SIG-M5 treated with dmso at 0.1 percent for 504 hours (cell line): ENCODE data around the gene KRTAP26-1.
A peak's percentile ranks its signal among the peaks of the same experiment; 100 is the strongest.

Source experiments
- DNase-seq: peaks from one replicate; lab custom pipeline; 2025; ENCODE audit not compliant: unreplicated experiment; lab: John Stamatoyannopoulos, UW

The KRTAP26-1 gene, protein sequence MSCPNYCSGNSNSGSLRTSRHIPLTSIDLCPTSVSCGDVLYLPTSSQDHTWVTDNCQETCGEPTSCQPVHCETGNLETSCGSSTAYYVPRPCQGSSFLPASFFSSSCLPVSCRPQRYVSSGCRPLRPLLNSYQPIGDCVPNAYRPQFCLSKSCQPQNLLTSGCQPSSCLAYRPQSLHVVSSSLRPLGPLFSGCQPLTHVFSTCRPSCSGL

DNA sequence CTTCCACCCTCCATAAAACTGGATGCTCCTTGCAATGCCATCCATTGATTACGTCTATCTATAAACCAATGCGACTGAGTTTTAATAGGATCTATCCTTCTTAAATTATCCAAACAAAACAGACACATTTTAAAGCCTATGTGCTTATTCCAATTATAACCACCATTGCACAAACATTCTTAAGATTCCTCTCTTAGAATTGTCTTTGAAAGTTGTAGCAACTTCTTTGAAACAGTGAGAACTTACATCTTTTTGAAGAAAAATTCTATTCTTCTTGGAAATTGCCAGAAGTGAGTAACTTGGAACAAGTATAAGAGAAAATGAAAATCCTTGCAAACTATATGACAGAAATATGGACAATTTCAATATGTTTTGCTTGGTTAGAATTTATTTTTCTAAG is at the start of gene KRTAP26-1:
KRTAP26-1 (minus strand) TSS at position 101 of the 400 bp plus-strand sequence. CDS start 280 bp downstream, outside the sequence.
- DNase-seq, result no peak

DNA sequence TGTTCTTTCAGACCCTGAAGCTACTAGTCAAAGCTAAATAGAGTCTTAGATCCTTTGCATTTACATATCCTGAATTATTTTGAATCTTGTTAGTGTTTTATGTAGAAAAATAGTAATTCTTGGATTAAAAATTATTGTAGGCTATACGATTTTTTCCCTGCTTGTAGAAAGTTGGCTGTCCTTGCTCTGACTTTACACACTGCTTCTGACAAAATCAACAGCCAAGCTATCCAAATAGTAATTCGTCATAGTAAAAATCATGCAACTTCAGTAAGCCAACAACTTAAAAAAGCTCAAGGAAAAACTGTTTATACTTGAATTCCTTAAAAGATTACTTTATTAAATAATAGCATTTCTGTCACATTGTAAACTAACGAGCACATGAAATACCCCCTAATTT is 35.8 kb upstream of the KRTAP26-1 start:
- DNase-seq, result no peak

DNA sequence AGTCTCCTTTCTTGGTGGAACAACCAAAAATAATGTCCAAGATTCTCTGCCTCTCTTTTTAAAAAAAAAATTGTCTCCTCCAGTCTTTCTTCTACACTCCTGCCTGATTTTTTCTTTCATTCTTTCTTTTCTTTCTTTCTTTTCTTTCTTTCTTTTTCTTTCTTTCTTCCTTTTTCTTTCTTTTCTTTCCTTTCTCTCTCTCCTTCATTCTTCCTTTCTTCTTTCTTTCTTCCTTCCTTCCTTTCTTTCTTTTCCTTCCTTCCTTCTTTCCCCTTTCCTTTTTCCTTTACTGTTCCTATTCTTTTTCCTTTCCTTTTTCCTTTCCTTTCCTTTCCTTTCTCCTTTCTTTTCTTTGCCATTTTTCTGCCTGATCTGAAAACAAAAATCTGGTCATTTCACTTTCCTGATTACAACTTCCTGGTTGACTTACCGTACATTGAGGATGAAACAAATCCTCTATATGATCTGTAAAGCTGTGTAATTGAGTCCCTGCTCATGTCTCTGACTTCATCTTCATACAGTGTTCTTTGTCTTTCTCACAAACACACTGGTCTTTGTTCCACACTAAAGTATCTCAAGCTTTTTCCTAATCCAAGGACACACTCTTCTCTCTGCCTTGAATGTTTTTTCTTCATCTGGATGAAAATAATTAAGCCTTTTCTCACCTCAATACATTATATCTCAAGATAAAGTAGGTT is 34.3 kb upstream of the KRTAP26-1 start:
- no peak for DNase-seq

DNA sequence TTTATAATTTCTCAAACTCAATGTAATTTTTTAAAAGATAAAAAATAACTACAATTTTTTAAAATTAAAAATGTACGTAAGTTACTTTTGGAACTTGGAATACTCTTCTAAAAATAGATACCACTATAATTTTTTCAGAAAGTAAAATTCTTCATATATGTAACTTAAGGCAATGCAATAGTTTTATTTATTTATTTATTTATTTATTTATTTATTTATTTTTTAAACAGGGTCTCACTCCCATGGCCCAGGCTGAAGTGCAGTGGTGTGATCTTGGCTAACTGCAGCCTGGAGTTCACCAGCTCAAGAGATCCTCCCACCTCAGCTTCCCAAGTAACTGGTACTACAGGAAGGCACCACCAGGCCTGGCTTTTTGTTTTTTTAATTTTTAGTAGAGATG is 31.4 kb upstream of the KRTAP26-1 start:
- DNase-seq, result no peak

DNA sequence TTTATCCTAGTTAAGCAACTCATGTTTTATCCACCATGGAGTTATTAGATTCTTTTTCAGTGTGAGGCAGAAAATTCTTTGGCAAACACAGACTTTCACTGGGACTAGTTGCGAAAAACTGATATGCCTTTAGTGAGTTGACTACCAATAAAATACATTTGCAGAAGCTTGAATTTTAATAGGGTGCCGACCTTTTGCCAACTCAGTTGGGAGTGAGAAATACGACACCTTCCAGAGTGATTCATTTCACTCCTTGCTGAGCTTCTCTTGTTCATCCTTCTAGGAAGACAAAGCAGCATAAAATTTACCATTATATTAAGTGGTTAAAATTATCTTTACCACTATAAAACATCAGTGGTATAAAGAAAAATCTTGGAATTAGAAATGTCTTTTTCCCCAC is 29.5 kb upstream of the KRTAP26-1 start:
- no peak for DNase-seq

DNA sequence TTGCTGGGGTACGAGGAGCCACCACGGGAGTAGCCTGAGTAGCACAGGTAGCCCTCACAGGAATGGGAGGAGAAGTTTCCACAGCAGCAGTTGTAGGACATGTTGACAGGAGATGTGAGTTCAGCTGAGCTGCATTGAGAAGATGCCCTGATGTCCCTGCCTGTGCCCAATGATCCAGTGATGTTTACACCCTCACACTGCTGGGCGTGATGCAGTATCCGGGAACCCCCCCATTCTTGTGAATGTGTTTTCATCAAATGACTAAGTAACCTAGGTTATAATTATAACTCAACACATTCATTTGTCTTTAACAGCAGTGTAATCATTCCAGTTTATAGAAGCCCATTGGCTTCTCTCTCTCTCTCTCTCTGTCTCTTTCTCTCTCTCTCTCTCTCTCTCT is 28.4 kb upstream of the KRTAP26-1 start, which contains the start of gene KRTAP23-1:
KRTAP23-1 (minus strand) TSS at position 101 of the 400 bp plus-strand sequence; CDS start at position 101, 0 bp downstream.
- no peak for DNase-seq

DNA sequence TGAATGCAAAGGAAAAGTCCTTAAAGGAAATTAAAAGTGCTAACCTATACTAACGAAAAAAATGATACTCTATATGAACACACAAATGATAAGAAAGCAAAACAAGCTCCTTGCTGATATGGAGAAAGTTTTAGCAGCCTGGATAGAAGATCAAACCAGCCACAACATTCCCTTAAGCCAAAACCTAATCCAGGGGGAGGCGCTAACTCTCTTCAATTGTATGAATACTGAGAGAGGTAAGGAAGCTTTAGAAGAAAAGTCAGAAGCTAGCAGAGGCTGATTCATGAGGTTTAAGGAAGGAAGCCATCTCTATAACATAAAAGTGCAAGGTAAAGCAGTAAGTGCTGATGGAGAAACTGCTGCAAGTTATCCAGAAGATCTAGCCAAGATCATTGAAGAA is 24.9 kb upstream of the KRTAP26-1 start:
- no peak for DNase-seq

DNA sequence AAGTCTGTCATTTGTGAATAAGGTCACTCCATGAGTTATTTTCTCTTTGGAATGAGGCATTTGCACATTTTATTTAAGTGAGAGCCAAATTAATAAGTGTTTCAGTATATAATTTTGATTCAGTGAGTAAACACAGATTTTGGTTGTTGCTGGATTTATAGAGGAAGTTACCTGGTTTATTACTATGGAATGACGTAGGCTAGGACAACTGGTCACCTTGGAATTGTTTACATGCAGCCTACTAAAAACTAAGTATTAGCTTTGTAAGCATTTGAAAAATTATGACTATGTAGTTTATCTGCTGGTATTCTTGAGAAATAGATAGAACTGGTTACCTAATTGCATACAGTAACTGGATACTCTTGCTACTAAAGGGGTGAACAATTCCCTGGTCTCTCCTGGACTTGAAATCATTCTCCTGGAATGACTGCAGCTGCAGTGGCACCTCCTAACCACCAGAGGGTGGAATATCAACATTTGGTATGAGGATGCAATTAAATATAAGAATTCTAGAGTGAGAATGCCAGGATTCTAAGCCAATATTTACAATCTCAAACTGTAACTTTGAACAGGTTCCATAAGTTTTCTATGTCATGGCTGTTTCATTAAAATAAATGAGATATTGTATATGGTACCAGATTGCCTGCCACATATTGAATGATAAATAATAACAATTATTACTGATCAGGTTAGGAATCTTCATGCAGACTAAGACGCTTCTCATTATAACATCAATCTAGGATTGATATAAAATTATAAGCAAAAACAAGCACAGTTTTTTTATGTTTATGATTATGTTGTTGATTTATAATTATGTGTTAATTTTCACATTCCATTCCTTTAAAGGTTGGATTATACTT is 20.8 kb upstream of the KRTAP26-1 start:
- peak; percentile 30 for DNase-seq

DNA sequence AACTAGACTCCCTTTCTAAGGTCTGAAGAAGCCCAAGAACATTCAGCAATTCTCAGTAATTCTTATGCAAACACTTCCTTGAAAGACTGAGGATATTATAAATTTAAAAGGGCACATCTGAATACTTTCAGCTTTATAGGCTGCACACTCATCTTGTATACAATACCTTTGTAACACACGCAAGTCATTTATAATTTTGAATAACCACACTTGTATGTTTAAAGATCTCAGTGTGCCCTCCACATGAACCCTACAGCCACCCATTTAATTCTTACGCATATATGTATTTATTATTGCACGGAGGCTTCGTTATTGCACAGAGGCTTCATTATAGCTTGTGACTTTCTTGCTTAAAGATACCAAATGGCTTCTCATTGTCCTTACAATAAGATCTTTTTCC is 18.6 kb upstream of the KRTAP26-1 start:
- no peak for DNase-seq

DNA sequence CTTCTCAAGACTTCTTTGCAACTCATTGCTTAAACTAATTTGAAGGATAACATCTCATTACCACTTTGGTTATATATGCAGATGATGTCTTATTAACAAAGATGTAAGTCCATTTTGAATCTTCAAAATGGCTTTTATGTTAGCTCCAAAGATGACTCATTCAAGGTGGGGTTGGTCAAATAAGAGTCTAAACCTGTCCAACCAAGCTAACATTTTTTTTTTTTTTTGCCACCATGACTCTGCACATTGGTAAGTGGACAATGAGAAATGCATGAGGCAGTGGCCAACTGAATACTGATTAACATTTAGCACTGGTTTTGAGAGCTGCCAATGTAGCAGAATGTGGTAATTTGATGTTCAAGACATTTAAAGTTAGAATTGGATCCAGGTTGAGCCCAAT is 17.7 kb upstream of the KRTAP26-1 start:
- no peak for DNase-seq

DNA sequence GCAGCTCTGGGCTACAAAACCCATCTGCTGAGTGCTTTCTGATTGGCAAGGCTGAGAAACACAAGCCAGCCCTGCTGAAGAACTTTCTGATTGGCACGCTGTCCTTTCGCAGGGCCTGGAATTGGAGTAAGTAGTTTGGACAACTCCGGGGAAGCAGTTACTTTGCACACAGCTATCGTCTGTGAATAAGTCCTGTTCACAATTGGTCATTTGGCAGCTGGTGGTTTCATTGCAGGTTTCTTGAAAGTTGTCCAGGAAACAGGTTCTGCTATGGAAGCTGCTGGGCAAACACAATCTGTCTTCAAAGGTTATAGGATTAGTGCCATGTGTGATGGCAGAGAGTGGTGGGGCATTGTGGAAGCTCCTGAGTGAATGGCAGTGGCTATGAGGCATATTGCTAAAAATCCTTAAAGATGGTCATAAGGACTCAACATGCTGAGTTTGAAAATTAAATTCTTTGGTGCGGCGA is 17.2 kb upstream of the KRTAP26-1 start, which contains the start of gene KRTAP27-1:
KRTAP27-1 (minus strand) TSS at position 419 of the 469 bp plus-strand sequence; CDS start at position 393, 26 bp downstream.
- DNase-seq, result no peak

DNA sequence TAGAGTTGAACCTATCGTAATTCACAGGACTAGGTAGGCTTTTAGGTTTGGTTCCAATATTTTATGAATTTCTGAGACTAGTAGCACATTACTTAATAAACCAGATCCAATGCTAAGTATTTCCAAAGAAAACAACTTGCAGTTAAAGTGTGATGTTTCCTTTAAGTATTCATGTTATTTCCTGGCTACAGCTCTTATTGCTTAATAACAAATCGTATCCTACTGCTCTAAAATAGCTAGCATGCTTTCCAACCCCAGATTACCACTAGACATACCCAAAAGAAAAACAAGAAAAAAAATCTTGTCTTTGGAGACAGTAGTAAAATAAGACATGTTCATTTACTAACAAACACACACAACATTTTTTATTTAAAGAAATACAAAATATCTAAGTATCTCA is 16.5 kb upstream of the KRTAP26-1 start:
- no peak for DNase-seq

DNA sequence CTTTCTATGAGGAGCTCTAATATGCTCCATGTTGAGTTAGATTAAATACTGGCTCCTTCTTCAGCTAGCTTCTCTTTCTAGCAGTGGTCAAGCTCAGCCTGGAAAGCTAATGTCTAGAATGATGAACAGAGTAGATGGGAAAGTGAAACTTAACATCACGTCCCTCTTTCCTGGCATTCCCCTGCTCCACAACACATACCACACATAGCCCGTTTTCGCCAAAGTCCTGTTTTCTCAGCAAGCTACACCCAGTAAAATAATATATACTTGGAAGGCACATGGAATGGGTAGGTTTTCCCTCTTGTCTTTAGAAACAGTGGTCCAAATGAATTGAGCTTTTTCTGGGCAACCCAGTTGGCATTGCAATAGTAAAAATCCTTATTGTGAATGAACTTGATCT is 13.6 kb upstream of the KRTAP26-1 start:
- no peak for DNase-seq

DNA sequence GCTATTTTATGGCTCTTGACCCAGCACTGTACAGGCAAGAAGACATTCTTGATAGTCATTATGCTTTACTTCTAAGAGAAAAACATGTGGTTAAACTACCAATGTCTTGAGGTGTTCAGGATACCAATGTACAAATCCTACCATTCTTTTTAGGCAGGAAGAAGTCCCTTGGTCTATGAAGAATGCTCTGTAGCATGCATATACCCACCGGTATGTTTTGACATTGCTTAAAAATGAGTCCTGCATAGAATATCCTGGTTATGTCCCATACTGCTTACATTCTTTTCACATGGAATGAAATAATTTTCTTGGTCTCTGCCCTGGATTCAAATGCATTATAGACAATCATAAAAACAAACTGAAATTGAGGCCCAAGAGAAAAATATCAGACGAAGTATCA is 12.6 kb upstream of the KRTAP26-1 start:
- DNase-seq, result no peak

DNA sequence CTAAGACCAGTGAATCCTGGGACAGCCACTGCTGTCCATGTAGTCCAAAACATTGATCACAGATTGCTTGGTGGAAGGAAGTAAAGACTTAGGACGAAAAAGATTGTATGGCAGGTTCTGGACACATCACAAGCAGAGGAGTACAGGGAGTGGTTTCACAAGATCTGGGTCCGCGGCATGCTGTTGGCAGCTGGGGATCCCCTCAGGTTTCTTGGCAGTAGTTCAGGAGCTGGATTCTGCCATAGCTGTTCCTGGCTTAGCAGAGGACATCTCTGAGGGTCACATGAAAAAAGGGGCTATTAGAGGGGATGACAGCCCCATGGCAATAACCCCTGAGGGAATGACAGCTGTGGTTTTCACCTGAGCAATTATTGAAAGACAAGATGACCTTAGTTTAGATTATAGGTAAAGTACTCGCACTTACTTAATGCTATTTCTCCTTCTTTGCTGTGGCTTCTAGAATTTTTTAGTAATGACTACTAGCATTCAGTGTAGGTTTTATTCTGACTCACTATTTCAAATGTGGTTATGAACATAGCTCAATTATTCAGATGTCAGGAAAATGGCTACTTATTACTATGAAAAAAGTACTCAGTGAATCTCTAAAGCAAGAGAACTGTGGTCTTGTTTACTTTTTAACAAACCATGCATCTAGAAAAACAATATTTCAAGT is 9.2 kb upstream of the KRTAP26-1 start:
- no peak for DNase-seq

DNA sequence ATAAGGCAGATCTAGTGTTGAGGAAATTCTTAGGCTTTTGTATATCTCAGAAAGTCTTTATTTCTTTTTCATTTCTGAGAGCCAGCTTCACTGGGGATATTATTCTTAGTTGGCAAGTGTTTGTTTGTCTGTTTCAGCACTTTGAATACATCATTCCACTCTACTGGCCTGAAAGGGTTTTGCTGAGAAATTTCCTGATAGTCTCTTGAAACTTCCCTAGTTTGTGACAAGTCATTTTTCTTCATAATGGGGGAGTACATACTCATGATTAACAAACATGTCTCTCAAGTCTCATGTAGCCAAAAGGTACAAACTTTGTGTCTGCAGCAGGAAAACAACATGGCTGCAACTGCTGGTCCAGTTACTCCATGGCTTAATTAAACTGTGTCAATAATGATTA is 6.3 kb upstream of the KRTAP26-1 start:
- DNase-seq, result no peak

DNA sequence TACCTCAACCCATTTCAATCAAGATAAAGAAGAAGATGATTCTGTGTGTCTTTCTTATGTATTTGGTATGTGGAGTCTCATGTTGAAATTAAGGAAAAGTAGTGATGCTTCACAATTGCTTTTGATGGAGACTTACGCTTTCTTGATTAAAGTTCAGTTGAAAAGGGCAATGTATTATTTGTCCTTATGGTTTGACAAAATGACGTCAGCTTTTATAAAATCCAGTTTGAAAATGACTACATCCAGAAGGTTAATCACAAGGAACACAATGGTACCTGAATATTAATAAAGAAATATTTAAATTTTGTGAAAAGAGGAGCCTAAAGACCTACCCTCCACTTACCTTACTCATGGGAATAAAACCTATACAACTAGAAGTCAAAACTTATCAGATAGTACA is 4.4 kb downstream of the KRTAP26-1 start:
- DNase-seq, result no peak

DNA sequence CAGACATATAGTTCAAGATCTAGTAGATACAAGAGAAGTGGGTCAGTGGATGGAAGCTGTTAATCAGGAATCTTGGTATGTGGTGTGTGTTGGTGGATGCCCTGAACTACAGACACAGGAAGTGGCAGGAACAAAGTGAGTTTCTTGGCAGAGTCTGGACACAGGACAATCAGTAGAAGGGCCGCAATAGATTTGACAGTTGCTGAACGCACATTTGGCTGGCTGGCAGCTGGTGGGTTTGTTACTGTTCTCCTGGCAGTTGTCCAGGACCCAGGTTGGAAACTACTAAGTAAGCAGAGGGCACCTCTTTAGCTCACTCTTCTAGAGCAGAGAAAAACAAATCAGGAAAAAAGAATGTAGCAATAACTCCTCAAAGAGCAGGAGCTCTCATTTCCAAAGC is 13.2 kb downstream of the KRTAP26-1 start:
- DNase-seq, result no peak

DNA sequence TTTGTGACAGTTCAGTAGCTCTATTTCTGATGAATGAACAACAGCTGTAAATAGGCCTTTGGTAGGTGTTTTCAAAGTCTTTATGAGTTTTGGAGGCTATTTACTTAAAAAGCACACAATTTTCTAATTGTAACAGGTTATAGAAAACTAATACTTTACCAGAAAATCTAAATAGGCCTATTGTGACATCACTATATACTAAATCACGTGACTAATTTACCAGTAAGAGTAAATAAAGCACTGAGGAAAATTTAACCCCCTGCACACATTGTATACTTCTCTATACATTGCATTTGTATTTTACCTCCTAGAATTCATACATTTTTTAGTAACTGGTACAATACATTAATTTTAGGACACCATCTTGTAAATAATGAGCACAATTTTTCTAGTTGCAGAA is 15.0 kb downstream of the KRTAP26-1 start:
- no peak for DNase-seq

DNA sequence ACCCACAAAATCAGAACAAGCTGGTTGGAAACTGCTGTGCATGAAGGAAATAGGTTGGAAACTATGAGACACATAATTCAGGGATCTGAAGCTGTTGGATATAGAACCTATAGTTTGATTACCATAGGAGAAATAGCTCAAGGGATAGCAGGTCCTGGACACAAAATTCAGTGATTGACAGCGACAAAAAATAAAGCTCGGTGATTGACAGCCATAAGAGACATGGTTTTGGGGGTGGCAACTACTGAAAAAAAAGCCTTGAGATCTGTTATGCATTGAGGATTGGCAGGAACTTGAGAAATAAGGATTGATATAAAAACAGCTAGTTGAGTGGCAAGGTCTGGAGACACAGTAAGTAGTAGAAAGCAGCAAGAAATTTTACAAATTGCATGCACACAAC is 30.9 kb downstream of the KRTAP26-1 start, which contains the start of gene KRTAP25-1:
KRTAP25-1 (minus strand) TSS at position 300 of the 400 bp plus-strand sequence; CDS start at position 276, 24 bp downstream.
- DNase-seq, result no peak

DNA sequence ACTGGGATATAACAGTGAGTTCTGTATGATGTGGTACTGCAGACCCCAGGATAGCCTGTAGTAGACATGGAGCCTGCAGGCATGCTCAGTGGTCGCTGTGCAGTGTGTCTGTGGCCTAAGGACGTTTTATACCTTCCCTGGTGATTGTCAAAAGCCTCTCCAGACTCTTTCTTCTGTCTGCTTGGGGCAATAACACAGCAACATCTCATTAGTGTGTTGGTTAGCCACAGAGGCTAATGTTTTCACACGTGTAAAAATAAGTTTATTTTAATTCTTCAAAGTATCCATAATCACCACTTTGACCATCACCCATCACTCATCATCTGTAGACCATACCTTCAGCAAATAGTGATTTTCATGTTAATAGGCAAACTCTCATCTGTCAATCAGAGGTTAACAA is 37.3 kb downstream of the KRTAP26-1 start, which contains the start of gene KRTAP24-1:
KRTAP24-1 (minus strand) TSS at position 101 of the 400 bp plus-strand sequence; CDS start at position 83, 18 bp downstream.
- DNase-seq, result no peak
